NOMO-1 (cell line): Measurements from ENCODE around the gene BEGAIN.

ENCODE experiments used
- DNase-seq, 2 experiments: peaks; one replicate each; lab custom pipeline; 2025; ENCODE audit not compliant: unreplicated experiment in 2 of 2; lab: John Stamatoyannopoulos, UW

The BEGAIN gene

DNA sequence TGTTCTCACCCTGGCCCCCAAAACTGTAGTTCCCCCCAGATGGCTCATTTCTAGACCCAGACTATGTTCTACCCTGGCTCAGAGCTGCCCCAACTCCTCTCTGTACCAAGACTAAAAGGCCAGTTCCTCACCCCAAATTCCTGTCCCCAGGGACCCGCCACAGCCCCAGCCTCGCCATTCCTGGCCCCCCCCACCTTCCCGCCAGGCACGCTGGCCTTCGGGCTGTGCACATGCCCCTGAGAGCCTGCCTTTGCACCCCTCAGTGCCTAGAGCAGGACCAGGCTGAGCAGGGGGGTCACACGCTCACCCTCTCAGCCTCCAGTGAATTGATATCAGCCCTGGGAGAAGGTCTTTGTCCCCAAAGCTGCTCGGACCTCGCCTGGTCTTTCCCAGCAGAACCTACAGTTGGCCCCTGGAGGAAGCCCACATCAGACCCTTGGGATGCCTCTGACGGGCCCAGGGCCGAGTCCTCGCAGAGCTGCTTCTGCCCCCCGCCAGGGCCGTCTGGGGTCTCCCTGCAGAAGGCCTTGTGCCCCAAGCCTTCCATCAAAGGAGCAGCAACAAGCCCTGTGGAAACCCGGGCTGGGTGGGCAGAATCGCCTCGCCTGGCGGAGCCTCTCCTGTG, 32.4 kb downstream of the BEGAIN start:
- DNase-seq, result no peak

DNA sequence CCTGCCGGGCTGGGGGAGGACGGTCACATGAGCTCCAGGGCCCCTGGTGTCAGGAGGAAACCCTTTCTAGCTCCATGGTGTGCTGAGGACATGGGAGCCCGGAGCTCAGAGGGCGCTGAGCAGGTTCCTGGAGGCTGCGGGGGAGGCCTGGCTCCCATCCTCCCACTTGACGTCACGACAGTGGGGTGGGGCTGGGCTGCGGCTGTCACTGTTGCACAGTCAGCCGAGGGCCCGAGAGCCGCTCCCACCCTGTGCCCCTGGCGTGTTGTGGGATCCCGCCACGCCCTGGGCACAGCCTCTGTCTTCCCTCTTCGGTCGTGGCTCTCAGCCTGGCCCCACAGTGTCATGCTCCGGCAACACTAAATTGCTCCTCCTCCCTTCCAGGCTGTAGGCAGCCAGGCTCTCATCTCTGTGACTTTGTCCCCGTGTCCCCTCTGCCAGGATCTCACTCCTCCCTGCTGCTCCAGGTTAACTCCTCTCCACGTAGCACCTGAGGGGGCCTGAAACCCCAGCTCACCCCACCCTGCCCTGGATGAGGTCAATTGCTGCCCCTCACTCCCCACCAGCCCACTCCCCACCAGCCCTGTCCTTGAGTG, 33.0 kb downstream of the BEGAIN start:
- DNase-seq, result peak; percentile 62 to 64

DNA sequence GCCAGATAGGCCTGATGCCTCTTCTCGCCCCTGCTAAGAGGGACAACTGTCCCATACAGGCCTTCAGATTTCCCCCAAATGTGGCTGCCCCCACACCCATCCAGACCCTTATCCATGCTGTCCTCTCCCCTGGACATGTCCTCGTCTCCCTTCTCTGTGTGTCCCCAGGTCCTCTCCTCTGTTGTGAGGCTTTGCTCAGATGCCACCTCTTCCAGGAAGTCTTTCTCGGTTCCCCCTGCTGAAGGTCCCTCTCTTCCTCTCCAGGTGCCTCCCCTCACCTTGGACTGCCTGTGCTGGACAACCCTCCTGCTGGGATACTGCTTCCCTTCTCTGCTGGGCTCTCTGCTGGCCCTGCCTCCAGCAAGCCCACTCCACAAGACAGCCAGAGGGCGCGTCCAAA, 33.7 kb downstream of the BEGAIN start:
- no peak for DNase-seq

DNA sequence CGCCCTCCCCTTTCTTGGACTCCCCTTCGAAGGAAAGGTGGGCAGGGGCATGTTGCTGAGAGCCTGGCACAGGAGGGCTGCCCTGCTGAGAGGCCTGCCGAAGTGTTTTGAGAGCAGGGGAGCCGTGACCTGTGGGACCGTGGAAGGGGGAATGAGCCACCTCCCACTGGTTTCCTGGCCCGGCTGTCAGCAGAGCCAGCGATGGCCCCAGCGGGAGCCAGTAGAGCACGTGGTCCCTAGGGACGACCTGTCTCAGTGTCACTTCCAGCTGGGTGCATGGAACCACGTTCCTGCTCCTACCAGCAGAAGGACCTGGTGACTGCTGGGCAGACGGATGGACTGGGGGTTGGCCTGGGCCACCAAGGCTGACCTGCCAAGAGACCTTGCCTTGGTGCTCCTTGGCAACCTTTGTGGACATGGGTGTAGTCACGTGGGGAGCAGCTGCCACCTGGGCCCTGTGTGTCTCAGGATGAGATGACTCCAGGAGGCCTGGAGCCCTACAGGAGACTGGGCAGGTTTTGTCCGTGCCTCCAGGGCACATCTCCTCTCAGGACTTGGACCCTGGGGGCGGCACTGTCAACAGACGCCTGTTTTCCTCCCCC, 34.6 kb downstream of the BEGAIN start:
- no peak for DNase-seq

DNA sequence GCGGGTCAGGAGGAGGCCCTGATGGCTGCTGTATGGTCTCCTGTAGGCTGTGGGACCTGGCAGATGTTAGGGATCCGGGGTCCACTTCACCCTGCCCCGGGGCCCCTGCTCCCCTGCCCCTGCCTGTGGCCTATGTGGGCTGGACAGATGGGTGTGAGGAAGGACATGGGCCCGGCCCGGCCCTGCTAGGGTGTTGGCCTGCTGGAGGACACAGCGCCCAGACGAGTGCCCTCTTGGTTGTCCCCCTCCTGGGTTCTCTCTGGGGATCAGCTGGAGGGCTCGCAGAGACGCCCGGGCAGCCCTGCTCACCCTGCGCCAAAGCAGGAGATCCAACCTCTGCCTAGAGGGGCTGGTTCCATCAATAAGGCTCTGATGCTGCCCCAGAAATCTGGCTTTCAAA, 36.2 kb downstream of the BEGAIN start:
- no peak for DNase-seq

DNA sequence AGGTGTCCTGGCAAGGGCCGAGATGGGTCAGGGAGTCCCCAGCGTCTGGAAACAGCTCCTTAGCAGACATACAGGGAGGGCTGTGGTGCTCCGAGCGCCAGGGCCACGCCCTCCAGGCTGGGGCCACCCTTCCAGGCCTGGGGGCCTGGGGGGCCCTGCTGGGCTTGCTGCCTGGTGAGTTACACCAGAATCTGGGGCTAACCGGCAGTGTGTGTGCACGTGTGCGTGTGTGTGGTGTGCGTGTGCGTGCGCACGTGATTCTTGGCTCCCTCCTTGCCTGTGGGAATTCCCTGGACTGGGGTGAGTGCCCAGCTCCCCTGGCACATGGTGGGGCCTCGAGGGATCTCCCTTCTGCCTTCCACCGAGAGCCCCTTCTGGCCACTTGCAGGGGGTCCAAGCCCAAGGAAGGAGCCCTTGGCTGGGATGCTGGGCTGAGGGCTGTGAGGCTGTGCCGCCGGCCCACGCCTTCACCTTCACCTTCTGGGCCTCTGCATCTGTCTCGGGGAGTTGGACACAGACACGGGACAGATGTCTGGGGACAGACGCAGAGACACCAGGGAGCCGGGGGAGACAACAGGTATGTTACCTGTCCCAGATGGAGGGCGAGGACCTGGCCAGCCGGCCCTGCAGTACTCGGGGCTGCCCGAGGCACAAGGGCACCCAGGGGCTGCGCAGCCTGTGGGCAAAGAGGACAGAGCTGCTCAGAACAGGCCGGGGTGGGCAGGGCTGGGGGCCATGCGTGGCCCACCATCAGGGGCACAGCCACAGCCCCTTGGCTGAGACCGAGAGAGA, 37.2 kb downstream of the BEGAIN start:
- DNase-seq, result no peak

DNA sequence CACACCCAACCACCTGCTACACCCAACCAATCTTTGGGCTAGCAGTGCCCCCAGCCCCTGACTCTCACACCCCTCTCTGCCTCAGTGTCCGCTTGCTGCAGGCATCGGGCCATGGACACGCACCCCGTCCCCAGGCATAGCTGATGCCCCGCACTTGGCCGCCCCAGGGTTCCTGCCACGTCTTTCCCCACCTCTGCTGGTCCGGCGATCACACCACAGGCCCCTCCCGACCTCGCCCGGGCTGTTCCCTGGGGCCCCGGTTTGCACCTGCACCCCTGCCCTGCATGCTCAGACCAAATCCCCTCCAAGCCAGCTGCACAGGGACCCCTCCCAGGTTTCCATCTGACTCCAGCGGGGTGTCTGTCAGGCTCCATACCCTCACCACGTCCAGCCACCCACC, 38.3 kb downstream of the BEGAIN start:
- no peak for DNase-seq

DNA sequence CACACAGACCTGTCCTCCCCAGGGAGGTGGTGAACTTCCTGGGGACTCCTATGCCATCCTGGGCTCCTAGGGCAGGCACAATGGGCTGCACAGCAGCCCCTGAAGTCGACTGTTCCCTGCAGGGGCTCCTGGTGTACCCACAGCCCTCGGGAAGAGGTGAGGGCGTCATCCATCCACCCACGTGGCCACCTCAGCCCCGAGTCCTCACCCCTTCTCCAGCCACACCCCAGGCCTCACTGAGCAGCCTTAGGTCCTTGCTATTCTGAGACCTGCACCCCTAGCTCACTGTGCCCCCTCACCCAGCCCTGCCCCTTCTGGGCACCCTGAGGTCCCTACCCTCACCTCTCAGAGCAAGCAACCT, 38.9 kb downstream of the BEGAIN start:
- DNase-seq, result no peak

DNA sequence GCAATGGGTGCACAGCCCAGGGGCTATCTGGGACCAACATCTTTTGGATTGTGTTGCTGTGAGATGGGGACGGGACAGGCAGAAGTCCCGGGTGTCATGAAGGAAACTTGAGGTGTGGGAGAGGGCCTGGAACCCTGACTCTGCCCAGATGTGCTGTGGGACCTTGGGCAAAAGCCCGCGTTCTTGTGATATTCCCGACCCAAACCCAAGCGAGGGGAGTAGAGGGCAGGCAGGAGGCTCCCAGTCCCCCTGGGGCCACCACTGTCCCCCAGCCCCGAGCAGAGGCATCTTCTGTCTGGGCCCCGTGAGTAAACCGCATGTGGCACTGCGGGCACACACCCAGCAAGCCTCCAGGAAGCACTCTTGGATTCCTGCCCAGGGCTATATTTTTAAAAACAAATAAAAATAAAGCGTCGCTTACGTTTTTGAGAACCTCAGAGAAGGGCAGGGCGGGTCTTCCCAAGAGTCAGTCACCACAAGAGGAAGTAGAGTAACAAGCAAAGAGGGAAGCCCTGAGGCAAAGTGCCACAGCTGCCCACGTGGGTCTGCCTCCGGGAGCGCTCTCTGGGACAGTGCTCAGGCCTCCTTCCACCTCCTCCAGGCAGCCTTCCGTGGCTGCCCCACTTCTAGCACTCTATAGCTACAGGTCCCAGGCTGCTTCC, 39.5 kb downstream of the BEGAIN start:
- peak; percentile 82 to 93 for DNase-seq

DNA sequence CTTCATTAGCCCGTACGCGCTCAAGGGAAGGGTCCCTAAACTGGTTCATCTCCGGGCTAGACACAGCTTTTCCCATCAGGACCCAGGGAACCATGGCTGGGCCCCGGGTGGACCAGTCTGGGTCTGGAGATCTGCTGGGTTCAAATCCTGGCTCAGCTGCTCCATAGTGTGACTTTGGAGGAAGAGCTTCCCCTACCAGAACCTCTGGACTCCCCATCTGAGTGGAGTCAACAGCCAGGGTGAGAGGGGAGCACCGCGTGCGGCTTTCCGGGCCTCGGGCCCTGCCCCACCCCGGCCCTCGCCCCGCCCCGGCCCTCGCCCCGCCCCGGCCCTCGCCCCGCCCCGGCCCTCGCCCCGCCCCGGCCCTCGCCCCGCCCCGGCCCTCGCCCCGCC, 41.2 kb downstream of the BEGAIN start:
- DNase-seq, result no peak

DNA sequence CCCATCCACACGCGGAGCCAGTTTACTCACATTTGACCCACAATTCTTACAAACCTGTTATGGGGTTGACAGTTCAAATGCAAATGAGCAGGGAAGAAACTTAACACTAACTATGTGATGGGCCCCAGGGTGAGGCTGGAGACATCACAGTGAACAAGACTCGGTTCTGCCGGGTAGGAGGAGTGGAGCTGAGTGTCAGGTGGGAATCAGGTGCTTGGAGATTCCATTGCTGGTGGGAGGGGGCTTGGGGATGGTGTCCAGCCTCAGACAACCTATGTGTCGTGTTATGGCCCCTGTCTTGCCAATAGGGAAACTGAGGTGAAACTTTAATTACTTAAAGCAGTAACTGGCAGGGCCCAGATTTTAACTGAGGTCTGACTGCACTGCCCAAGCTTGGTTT, 41.9 kb downstream of the BEGAIN start:
- no peak for DNase-seq

DNA sequence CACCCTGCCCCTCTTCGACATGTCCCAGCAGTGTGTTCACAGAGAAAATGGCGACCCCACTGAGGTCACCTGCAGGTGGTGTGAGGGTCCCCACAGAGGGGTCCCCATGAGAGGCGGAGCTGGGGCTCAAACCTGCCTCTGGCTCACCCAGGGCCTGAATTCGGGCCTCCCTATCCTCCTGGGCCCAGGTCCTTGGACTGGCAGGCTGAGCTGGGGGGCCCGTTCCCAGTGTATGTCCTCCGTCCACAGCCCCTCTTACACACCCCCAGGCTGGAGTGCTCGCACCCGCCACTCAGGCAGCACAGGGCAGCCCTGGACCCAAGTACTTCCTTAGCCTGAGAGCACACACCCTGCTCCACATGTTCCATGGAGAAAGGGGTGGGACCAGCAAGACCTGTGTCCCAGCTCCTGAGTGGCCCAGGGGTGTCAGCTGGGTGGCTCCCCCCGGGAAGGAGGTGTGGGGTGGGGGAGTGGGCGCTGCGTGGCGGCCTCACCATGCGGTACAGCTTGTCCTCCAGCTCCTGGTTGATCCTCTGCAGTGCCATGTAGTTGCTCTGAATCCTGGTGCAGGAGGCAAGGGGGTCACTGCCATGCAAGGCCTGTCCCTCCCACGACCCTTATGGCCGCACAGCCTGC, 42.6 kb downstream of the BEGAIN start:
- DNase-seq, result no peak

DNA sequence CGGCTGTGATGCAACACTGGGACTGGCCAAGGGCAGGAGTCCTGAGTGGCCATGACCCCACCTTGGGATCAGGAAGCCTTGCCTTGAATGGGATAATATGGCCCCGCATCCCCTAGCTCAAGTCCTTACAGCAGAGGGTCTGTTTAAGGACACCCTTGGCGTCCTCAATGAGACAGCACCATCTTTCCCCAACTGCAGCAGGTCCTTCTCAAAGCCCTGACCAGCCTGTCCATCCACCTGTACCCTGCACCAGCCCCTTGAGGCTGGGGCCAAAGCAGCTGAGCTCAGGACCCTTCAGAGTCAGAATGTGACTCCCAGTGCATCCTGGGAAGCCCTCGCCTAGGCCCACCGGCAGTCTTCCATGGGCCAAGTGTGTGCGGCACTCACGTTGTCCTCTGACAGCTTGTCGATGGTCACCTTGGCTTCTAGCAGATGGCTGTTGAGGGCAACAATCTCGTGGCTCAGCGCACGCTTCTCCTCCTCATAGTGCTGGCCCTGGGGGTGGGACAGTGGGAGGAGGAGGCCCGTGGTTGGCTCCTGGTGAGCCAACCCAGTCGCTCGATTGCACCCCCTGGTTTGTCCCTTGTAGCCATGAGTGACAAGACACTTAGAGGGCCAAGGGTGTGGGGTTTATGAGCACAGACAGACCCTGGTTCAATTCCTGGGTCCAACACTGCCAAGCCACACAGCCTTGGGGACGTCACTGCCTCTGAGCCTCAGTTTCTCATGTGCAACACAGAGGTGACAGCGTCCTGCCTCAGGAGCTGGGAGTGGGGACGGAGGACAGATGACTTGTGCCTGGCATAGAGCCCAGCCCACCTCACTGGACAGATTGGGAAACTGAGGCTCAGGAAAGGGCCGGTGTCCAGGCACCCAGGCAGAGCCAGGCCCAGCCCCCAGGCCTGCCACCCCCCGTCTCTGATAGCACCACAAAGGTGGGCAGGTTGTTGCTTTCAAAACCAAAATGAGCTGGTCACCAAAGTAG, 43.5 kb downstream of the BEGAIN start:
- no peak for DNase-seq

DNA sequence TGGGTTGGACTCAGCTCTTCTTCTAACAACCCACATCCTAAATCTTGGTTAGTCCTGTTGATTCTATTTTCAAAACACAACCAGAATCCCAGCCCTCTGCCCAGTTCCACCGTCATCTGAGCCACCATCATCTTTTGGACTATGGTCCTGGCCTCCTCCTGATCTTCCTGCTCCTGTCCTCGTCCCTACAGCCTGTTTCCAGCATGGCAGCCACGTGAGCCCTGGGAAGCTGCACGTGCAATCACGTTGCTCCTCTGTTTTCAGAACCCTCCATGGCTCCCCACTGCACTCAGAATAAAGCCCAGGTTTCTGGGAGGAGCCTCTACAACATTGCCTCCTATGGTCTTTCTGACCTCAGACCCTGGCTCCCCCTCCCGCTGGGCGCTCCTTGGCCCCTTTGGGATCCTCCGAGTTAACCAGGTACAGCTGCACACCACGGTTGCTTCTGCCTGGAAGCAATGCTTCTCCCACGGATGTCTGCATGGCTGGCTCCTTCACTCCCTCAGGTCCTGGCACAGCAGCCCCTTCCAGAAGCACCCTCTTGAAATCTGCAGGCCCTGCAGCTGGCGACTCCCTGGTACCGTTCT, 44.5 kb downstream of the BEGAIN start:
- no peak for DNase-seq

DNA sequence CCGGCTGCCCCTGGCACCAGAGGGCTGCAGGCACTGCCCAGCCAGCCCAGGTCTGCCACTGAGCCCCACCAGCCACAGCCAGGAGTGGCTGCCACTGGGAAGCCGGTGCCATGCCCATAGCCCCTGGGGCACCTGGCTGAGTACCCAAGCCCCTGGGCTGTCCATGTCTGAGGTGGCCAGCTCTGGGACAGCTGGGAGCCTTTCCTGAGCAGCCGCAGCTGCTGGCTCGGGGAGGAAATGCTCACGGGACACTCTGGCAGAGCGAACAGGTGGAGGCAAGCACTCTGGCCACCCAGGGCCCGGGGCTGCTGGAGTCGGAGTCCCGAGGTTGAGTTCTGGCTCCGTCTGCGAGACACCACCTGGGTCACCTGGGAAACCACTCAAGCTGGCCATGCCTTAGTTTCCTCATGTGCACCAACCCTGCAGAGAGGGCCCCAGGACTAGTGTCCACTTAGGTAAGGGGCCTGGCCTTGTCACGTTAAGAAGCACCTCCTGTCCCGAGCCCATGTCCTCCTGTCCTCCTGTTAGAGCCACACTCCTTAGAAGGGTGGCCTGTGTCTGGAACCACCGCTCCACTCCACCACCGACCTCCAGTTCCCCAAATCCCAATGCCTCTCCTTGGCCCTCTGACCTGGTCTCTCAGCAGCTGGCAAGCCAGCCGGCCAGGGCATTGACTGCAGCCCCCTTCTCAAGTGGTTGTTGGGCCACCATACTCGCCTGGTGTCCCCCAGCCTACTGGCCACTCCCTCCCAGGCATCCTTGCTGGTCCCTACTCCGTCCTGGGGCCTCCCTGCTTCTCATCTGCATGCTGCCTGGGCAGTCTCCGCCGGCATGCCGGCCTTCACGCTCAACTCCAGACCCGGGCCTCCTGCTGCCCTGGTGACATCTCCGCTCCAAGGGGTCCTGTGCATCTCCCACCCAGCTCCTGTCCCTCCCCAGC, 45.3 kb downstream of the BEGAIN start:
- DNase-seq, result no peak

DNA sequence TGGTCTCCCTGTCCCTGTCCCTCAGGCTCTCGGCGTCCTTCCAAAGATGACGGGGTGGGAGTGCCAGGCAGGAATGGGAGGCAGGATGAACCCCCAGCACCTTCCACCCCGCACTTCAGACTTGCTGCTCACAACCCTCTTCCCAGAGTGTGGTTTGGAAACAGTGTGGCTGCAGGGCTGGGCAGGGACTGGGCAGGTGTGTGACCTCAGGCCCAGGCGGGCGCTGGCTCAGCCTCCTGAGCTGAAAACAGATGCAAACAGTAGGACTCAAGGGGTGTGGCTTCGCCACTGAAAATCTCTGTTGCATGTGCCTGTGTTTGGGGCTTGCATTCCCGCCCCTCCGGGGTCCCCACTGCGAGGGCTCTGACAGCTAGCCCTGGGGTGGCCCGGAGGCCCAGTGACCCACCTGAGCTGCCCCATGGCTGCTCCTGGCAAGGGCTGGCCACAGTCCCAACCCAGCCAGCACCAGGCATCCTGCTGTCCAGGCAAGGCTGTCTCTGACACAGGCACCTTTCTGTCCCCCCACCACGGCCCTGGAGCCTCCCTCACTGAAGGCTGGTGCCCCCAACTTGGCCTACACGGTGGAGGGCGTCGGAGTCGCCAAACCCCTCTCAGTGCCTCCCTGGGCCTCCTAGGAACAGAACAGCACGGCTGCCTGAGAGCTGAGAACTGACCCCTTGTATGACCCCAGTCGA, 46.1 kb downstream of the BEGAIN start:
- no peak for DNase-seq

DNA sequence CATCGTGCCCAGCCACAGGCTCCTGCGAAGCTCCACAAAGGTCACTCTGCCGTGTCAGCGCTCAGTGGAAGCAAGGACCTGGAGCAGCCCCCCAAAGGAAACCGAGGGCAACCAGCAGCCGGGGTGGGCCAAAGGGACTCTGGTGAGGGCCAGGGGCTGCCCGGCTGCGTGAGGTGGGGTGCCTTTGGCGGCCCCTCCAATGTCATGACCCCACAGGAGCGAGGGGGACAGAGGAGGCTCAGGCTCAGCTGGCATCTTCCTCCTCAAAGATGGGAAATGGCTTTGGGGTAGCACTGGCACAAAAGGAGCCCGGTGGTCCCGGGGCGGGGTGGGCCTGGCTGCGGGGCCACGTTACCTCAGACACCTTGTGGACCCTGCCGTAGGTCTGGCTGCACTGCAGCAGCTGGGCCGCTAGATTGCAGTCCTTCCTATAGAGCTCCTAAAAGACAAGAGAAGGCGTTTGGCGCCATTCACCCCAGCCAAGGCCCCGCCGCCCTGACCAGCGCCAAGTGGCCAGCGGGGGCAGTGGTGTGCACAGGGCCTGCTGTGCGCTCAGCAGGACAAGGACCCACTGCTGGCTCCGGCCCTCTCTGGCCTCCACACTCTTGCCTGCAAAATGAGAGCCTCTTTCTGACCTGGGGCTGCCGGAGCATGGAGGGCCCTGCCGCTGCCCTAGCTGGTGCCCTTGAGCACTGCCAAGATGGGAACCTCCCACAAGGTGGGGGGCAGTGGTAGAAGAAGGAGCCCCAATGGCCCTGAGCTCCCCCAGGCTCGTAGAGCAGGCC, 46.9 kb downstream of the BEGAIN start:
- no peak for DNase-seq
